Nephron progenitor cell (in vitro differentiated cells): ENCODE results near the gene PNMA1.

Experiments used
- DNase-seq: peaks from one replicate; pipeline ENCODE4 v3.0.0; 2021
- H3K27ac Mint-ChIP-seq: 2 replicates; pipeline ENCODE4 v1.8.0; 2021; ENCODE audit warnings: mild to moderate bottlenecking, moderate library complexity, mixed read lengths
- H3K27me3 Mint-ChIP-seq: 2 replicates; pipeline ENCODE4 v1.8.0; 2021; ENCODE audit warnings: mild to moderate bottlenecking, low read depth, mixed read lengths; ENCODE audit not compliant: poor library complexity
- H3K36me3 Mint-ChIP-seq: 2 replicates; pipeline ENCODE4 v1.8.0; 2021; ENCODE audit warnings: low read depth, mixed read lengths
- H3K4me1 Mint-ChIP-seq: 2 replicates; pipeline ENCODE4 v1.8.0; 2021; ENCODE audit warnings: mixed read lengths
- H3K4me3 Mint-ChIP-seq: 2 replicates; pipeline ENCODE4 v1.8.0; 2021; ENCODE audit warnings: mild to moderate bottlenecking, moderate library complexity, mixed read lengths
- H3K9me3 Mint-ChIP-seq: 2 replicates; pipeline ENCODE4 v1.8.0; 2021; ENCODE audit warnings: mild to moderate bottlenecking, moderate library complexity, mixed read lengths
- CTCF ChIP-seq: fragments of 200-600 bp; sonication (generic); IDR thresholded peaks from 2 replicates; pipeline ENCODE4 v1.5.0; 2021; ENCODE audit warnings: antibody characterized with exemption

PNMA1 gene

GRCh38 chr14:73717711-73718417 is 3.7 kb upstream of the PNMA1 start:
- Mint-ChIP-seq H3K27me3 (peaks cover 9% of the 10 kb centered on the region), H3K4me1 (peaks cover 59% of the 10 kb centered on the region), H3K36me3 (peaks cover 29% of the 10 kb centered on the region), H3K4me3 (peak overlapping the region; percentile 88), H3K27ac (peak overlapping the region; percentile 99), H3K9me3 (no peaks in the 10 kb centered on the region)
- TF ChIP-seq CTCF: no peak
- DNase-seq: peak; percentile 64

- Mint-ChIP-seq H3K27ac (no peak overlapping the region), H3K36me3 (peaks cover 23% of the 10 kb centered on the region), H3K4me1 (peaks cover 65% of the 10 kb centered on the region), H3K9me3 (no peaks in the 10 kb centered on the region), H3K4me3 (peak overlapping the region; percentile 88), H3K27me3 (peaks cover 9% of the 10 kb centered on the region)
- TF ChIP-seq CTCF: no peak
- DNase-seq: no peak
Measured at GRCh38 chr14:73717266-73717665, 3.1 kb upstream of the PNMA1 start.

DNA sequence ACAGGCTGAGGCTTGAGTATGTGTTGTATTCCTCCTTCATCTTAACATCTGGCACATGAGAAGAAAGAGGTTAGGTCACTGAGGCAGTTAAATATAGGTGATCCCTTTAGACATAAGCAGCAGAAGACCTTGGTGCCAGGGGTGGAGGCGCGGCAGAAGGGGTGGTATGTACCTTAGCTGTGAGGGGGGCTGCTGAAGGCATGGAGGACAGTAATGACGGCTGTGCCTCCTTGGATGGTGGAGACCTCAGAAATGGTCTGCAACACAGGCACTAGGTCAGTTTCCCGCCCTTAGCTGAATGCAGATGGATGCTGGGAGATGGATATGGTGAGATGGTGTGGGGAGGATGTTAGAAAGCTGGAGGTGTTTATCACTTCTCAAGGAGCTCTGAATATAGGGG is 1.5 kb upstream of the PNMA1 start:
- H3K27ac Mint-ChIP-seq: no peak overlapping the region
- peak overlapping the region; percentile 55 for H3K4me3 Mint-ChIP-seq
- H3K27me3 Mint-ChIP-seq: peaks cover 9% of the 10 kb centered on the region

GRCh38 chr14:73714656-73715081 is 485 bp upstream of the PNMA1 start:
- Mint-ChIP-seq H3K4me3 (peak overlapping the region; percentile 86), H3K4me1 (peaks cover 68% of the 10 kb centered on the region), H3K27ac (peak overlapping the region; percentile 95), H3K36me3 (peaks cover 20% of the 10 kb centered on the region), H3K27me3 (peaks cover 13% of the 10 kb centered on the region), H3K9me3 (no peaks in the 10 kb centered on the region)
- DNase-seq: no peak
- TF ChIP-seq CTCF: no peak

More for the DNA sequence above, 1.5 kb upstream of the PNMA1 start:
- no peak for TF ChIP-seq CTCF
- H3K36me3 Mint-ChIP-seq: peaks cover 15% of the 10 kb centered on the region
- H3K9me3 Mint-ChIP-seq: no peaks in the 10 kb centered on the region
- peaks cover 65% of the 10 kb centered on the region for H3K4me1 Mint-ChIP-seq
- no peak for DNase-seq

DNA sequence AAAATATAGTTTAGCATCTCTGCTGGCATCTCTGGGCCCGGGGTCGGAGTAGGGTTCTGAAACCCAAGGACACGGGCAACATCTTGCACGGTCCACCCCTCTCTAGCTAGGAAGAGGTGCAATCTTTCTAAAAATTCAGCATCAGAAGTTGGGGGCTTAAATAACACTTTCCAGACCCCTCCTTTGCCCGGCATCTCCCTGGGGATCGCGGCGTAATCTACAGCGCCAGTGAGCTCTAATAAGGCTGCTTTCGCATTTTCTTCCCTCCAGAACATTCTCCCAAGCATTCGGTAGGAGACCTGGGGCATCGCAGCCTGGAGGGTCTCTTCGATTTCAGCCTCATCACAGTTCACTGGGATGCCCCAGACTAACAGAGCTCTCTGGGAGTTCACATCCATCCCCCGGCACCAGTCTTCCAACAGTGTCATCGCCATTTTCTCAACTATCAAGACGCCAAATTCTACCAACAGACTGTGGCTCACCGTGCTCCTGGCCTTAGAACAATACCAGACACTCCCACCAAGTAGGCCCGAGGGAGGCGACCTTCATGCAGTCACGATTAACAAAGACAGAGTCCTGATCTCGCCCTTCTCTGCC is 880 bp downstream of the PNMA1 start:
- Mint-ChIP-seq H3K27ac (peak overlapping the region; percentile 98), H3K9me3 (no peaks in the 10 kb centered on the region), H3K4me3 (peak overlapping the region; percentile 97), H3K27me3 (peaks cover 13% of the 10 kb centered on the region), H3K4me1 (peaks cover 65% of the 10 kb centered on the region), H3K36me3 (peaks cover 19% of the 10 kb centered on the region)
- no peak for DNase-seq
- no peak for TF ChIP-seq CTCF
